Cardiac muscle cell (in vitro differentiated cells and primary cell): ENCODE results near the gene PDE10A. TPM values are rescaled to one million over a fixed set of nuclear protein-coding genes. Genes with fewer than 3 reads are reported as not detected.
"Not testable (repeated sequence)": the region's sequence is repeated elsewhere in the genome, so short reads cannot be mapped to it uniquely, and the experiment has no call there.

ENCODE experiments used
- DNase-seq, 2 donors: peaks; one replicate each; pipeline versions ENCODE4 v3.0.0 to v3.0.0-alpha.2; 2010 to 2017; ENCODE audit warnings: low read depth in 1 of 2, low spot score in 1 of 2
- H3K27ac ChIP-seq: fragments of 200-600 bp; sonication (generic); 2 replicates; pipeline ENCODE4 v1.5.1; 2016
- H3K27me3 ChIP-seq: fragments of 200-600 bp; sonication (generic); 2 replicates; pipeline ENCODE4 v1.6.0; 2016; ENCODE audit warnings: control low read depth
- H3K36me3 ChIP-seq: fragments of 200-600 bp; sonication (generic); 2 replicates; pipeline ENCODE4 v1.5.1; 2016; ENCODE audit warnings: control low read depth
- H3K4me1 ChIP-seq: fragments of 200-600 bp; sonication (generic); 2 replicates; pipeline ENCODE4 v1.8.1; 2017; ENCODE audit warnings: low read depth, mild to moderate bottlenecking, mixed run types
- H3K4me3 ChIP-seq: fragments of 200-600 bp; sonication (generic); 2 replicates; pipeline ENCODE4 v1.5.1; 2016; ENCODE audit warnings: mild to moderate bottlenecking
- H3K9me3 ChIP-seq: fragments of 200-600 bp; sonication (generic); 2 replicates; pipeline ENCODE4 v1.5.1; 2017; ENCODE audit warnings: low read depth, mild to moderate bottlenecking, control low read depth
- CTCF ChIP-seq: IDR thresholded peaks from 2 replicates; pipeline ENCODE4 v1.5.1; 2012; ENCODE audit warnings: low read depth, mild to moderate bottlenecking, low read length
- polyA plus RNA-seq: library from polyadenylated mRNA; unstranded; fragments of >200 nt; fragmentation: Nextera tagmentation; extraction: Ambion mirVana; gene quantifications from 2 replicates; pipeline ENCODE4 v1.2.1, GENCODE V29; 2016
- total RNA-seq: library from RNA; depleted of rRNA; stranded (reverse); fragments of >200 nt; gene quantifications from 2 replicates; pipeline ENCODE4 v1.2.3, GENCODE V29; 2016

The PDE10A gene
- total and polyA plus RNA-seq, 2 experiments from 2014 or later: 0.82 to 5.4 TPM

DNA sequence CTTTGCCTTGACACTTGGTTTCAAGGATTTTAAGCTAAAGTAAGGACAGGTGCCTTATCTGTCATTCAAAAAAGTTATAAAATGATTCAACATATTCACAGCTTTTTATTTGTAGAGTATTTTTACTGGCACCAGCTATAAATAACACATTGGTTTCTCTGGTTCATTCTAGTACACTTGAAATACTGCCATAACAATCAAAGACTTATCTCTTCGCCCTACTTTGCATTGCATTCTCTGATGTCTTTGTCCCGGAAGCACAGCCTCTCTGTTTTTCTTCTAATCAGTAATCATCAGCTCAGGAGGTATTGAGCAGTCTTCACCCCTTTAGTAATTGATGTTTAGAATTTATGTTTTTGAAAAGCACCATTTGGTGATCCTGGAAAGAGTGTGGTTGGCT is 156.4 kb downstream of the PDE10A start:
- DNase-seq: no peak
- TF ChIP-seq CTCF: no peak
- Histone ChIP-seq H3K4me3 (no peak overlapping the region), H3K27ac (no peak overlapping the region), H3K36me3 (no peaks in the 10 kb centered on the region), H3K27me3 (no peaks in the 10 kb centered on the region), H3K9me3 (no peaks in the 10 kb centered on the region), H3K4me1 (peaks cover 9% of the 10 kb centered on the region)

GRCh38 chr6:165500214-165500907 is 162.7 kb downstream of the PDE10A start:
- H3K27ac ChIP-seq, DNase-seq, H3K9me3 ChIP-seq, H3K4me1 ChIP-seq, H3K4me3 ChIP-seq, H3K27me3 ChIP-seq, H3K36me3 ChIP-seq: not testable (repeated sequence)

DNA sequence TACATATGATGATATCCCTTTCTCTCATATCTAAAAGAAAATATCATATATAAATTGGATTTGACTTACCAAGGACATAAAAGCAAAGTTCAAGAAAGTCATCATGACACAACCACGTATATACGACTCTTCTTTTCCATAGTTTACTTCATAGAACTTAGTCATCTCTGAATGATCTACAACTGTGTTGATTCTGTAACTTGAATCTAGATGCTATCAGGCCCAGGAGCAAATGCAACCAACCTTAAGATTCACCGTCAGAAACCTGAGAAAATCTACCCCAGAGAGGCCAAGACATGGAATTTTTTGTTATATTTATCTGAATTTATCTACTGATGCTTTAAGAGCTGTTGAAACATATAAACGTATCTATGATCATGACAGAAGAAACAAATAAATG is 165.6 kb downstream of the PDE10A start:
- no peaks in the 10 kb centered on the region for H3K27me3 ChIP-seq
- H3K4me3 ChIP-seq: no peak overlapping the region
- DNase-seq: no peak
- no peak for TF ChIP-seq CTCF
- H3K36me3 ChIP-seq: no peaks in the 10 kb centered on the region
- H3K27ac ChIP-seq: no peak overlapping the region
- H3K9me3 ChIP-seq: no peaks in the 10 kb centered on the region
- H3K4me1 ChIP-seq: no peaks in the 10 kb centered on the region

DNA sequence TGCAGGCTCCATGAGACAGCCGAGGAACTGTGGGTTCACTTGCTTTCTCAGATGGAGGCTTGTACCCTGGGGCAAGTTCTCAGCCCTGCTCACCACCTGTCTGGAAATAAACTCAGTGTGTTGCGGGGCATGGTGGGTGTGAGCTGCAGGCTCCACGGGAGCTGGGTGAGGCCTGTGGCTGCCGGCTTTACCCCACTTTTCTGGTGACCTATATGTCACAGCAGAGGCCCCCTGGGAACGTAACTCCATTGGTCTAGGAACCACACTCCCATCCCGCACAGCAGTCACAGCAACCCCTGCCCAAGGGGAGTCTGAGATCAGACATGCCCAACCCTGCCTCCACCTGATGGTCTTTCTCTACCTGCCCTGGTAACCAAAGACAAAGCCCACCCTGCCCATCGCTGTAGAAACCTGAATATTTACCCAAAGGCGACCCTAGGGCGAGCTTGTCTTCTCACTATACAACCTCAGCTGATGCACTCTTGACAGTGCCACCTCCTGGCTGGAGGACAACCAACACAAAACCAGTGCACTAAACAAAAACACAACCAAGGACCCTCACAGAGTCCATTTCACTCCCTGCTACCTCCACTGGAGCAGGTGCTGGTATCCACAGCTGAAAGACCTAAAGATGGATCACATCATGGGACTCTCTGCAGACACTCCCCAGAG is 174.3 kb downstream of the PDE10A start:
- Histone ChIP-seq H3K4me3 (no peak overlapping the region), H3K27me3 (no peaks in the 10 kb centered on the region), H3K27ac (no peak overlapping the region), H3K4me1 (peaks cover 17% of the 10 kb centered on the region), H3K9me3 (no peaks in the 10 kb centered on the region), H3K36me3 (no peaks in the 10 kb centered on the region)
- DNase-seq: no peak
- no peak for TF ChIP-seq CTCF

DNA sequence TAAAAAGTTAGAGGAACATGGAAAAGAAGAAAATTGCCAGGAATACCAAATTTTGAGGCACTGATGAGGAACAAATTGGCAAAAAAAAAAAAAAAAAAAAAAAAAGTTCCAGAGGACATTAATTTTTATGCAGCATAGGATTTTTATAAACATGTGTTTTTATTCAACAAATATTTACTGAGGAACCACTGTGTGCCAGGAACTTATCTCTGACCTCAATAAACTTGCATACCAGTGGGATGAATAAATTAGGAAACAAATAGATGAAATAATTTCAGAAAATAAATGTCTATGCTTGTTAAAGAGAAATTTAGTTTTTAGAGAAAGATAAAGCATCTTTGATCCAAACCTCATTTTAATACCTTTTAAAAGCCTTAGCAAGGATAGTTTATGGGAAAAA is 175.1 kb downstream of the PDE10A start:
- H3K4me3 ChIP-seq: no peak overlapping the region
- no peak overlapping the region for H3K27ac ChIP-seq
- TF ChIP-seq CTCF: no peak
- DNase-seq: peak in 1 of 2 donors; percentile 41
- no peaks in the 10 kb centered on the region for H3K36me3 ChIP-seq
- H3K4me1 ChIP-seq: peaks cover 17% of the 10 kb centered on the region
- H3K27me3 ChIP-seq: no peaks in the 10 kb centered on the region
- H3K9me3 ChIP-seq: no peaks in the 10 kb centered on the region

DNA sequence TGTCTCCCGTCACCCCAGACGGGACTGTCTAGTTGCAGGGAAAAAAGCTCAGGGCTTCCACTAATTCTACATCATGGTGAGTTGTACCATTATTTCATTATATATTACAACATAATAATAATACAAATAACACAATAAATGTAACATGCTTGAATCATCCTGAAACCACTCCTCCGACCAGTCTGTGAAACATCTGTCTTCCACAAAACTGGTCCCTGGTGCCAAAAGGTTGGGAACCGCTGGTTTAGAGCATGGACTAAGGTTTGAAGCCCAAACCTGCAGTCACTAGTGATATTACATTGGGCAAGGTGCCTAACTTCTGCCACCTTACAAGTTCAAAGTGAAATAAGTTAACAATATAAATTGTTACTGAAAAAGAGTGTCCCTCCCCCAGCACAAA is 175.7 kb downstream of the PDE10A start:
- H3K4me3 ChIP-seq: no peak overlapping the region
- TF ChIP-seq CTCF: no peak
- H3K9me3 ChIP-seq: no peaks in the 10 kb centered on the region
- peaks cover 17% of the 10 kb centered on the region for H3K4me1 ChIP-seq
- H3K36me3 ChIP-seq: no peaks in the 10 kb centered on the region
- DNase-seq: peak in 1 of 2 donors; percentile 57
- no peak overlapping the region for H3K27ac ChIP-seq
- no peaks in the 10 kb centered on the region for H3K27me3 ChIP-seq
